CD4-positive, CD25-positive, alpha-beta regulatory T cell (primary cell): Measurements from ENCODE around the gene CNGB1. TPM values are rescaled to one million over a fixed set of nuclear protein-coding genes. Genes with fewer than 3 reads are reported as not detected.
"Not testable (repeated sequence)": the region's sequence is repeated elsewhere in the genome, so short reads cannot be mapped to it uniquely, and the experiment has no call there.

Source experiments
- ATAC-seq, 2 donors: fragments of 150-1000 bp; cut with Tn5 transposase; one replicate each; pipeline ENCODE4 v1.10.0; 2021; ENCODE audit warnings: low read depth in 2 of 2, moderate number of reproducible peaks in 2 of 2, moderate library complexity in 1 of 2
- DNase-seq, 3 donors: peaks; one replicate each; pipeline versions ENCODE4 v3.0.0 to v3.0.0-alpha.2; 2012 to 2022; ENCODE audit warnings: mixed read lengths in 1 of 3
- H3K27ac ChIP-seq: one replicate; pipeline ENCODE4 v1.7.0; 2013; ENCODE audit warnings: mild to moderate bottlenecking, low read length; ENCODE audit not compliant: insufficient read depth, poor library complexity, severe bottlenecking
- H3K27me3 ChIP-seq: one replicate; pipeline ENCODE4 v1.7.0; 2013; ENCODE audit warnings: low read length; ENCODE audit not compliant: control insufficient read depth, insufficient read depth
- H3K36me3 ChIP-seq: one replicate; pipeline ENCODE4 v1.7.0; 2013; ENCODE audit warnings: mild to moderate bottlenecking, low read length, moderate library complexity; ENCODE audit not compliant: control insufficient read depth, insufficient read depth
- H3K4me1 ChIP-seq: 2 replicates; pipeline ENCODE4 v1.7.0; 2013; ENCODE audit warnings: mild to moderate bottlenecking, low read length; ENCODE audit not compliant: insufficient read depth, control insufficient read depth, poor library complexity, severe bottlenecking
- H3K4me3 ChIP-seq: one replicate; pipeline ENCODE4 v1.7.0; 2013; ENCODE audit warnings: low read depth, mild to moderate bottlenecking, low read length, moderate library complexity
- H3K9me3 ChIP-seq, 2 experiments: 1 replicate in 1 of 2; 2 replicates in 1 of 2; pipeline ENCODE4 v1.7.0; 2013; ENCODE audit warnings: low read length in 2 of 2, mild to moderate bottlenecking in 1 of 2, moderate library complexity in 1 of 2; ENCODE audit not compliant: control insufficient read depth in 2 of 2
- H3K27ac Mint-ChIP-seq, 3 donors: one replicate each; pipeline ENCODE4 v1.8.0; 2020 to 2022; ENCODE audit warnings: mild to moderate bottlenecking in 3 of 3, mixed read lengths in 3 of 3, moderate library complexity in 2 of 3
- H3K27me3 Mint-ChIP-seq: one replicate; pipeline ENCODE4 v1.8.0; 2022; ENCODE audit warnings: mild to moderate bottlenecking, mixed read lengths
- H3K36me3 Mint-ChIP-seq: one replicate; pipeline ENCODE4 v1.8.0; 2020; ENCODE audit warnings: mixed read lengths
- H3K4me1 Mint-ChIP-seq, 4 donors: one replicate each; pipeline ENCODE4 v1.8.0; 2020 to 2022; ENCODE audit warnings: mixed read lengths in 4 of 4, mild to moderate bottlenecking in 1 of 4
- H3K4me3 Mint-ChIP-seq, 4 donors: one replicate each; pipeline ENCODE4 v1.8.0; 2020 to 2022; ENCODE audit warnings: mild to moderate bottlenecking in 4 of 4, mixed read lengths in 4 of 4, moderate library complexity in 3 of 4
- H3K9me3 Mint-ChIP-seq, 7 donors: one replicate each; pipeline ENCODE4 v1.8.0; 2020 to 2022; ENCODE audit warnings: mixed read lengths in 7 of 7, mild to moderate bottlenecking in 3 of 7, moderate library complexity in 2 of 7
- polyA plus RNA-seq, 4 donors: library from polyadenylated mRNA; unstranded; fragments of 300-500 nt; fragmentation: Illumina TruSeq; gene quantifications; one replicate each; pipeline ENCODE4 v1.2.3, GENCODE V29; 2021
- total RNA-seq: library from RNA; stranded (reverse); gene quantifications from one replicate; pipeline ENCODE4 v1.2.3, GENCODE V29; 2022

The CNGB1 gene
- total and polyA plus RNA-seq, 5 donors from 2014 or later: not detected

GRCh38 chr16:57882206-57882605 is 88.7 kb downstream of the CNGB1 start:
- Histone ChIP-seq H3K36me3 (no peaks in the 10 kb centered on the region), H3K4me1 (no peaks in the 10 kb centered on the region), H3K27ac (no peak overlapping the region), H3K4me3 (no peak overlapping the region), H3K9me3 (no peaks in the 10 kb centered on the region), H3K27me3 (peaks cover 3% of the 10 kb centered on the region)
- ATAC-seq (no peak), DNase-seq (no peak)
- H3K36me3 Mint-ChIP-seq: no peaks in the 10 kb centered on the region
- no peak overlapping the region for H3K4me3 Mint-ChIP-seq
- peaks cover 54% of the 10 kb centered on the region for H3K27me3 Mint-ChIP-seq
- no peaks in the 10 kb centered on the region for H3K4me1 Mint-ChIP-seq
- no peak overlapping the region for H3K27ac Mint-ChIP-seq
- peaks cover 0 to 2% (median 0%) of the 10 kb centered on the region in 7 donors for H3K9me3 Mint-ChIP-seq

GRCh38 chr16:57878586-57878985 is 92.3 kb downstream of the CNGB1 start:
- Mint-ChIP-seq H3K36me3 (no peaks in the 10 kb centered on the region), H3K27me3 (peaks cover 36% of the 10 kb centered on the region), H3K9me3 (peaks cover 0 to 2% (median 0%) of the 10 kb centered on the region in 7 donors), H3K4me3 (no peak overlapping the region), H3K4me1 (no peaks in the 10 kb centered on the region), H3K27ac (no peak overlapping the region)
- H3K4me3 ChIP-seq: no peak overlapping the region
- no peak overlapping the region for H3K27ac ChIP-seq
- H3K27me3 ChIP-seq: no peaks in the 10 kb centered on the region
- H3K4me1 ChIP-seq: no peaks in the 10 kb centered on the region
- no peaks in the 10 kb centered on the region for H3K9me3 ChIP-seq
- ATAC-seq (no peak), DNase-seq (no peak)
- H3K36me3 ChIP-seq: no peaks in the 10 kb centered on the region

GRCh38 chr16:57876210-57876609 is 94.7 kb downstream of the CNGB1 start:
- Mint-ChIP-seq H3K4me3 (no peak overlapping the region), H3K27me3 (peaks cover 32% of the 10 kb centered on the region), H3K36me3 (no peaks in the 10 kb centered on the region), H3K27ac (no peak overlapping the region), H3K4me1 (no peaks in the 10 kb centered on the region), H3K9me3 (peaks cover 0 to 2% (median 0%) of the 10 kb centered on the region in 7 donors)
- DNase-seq (no peak), ATAC-seq (no peak)
- Histone ChIP-seq H3K4me3 (no peak overlapping the region), H3K9me3 (no peaks in the 10 kb centered on the region), H3K36me3 (no peaks in the 10 kb centered on the region), H3K4me1 (no peaks in the 10 kb centered on the region), H3K27me3 (no peaks in the 10 kb centered on the region), H3K27ac (no peak overlapping the region)

GRCh38 chr16:57875347-57875746 is 95.6 kb downstream of the CNGB1 start:
- Mint-ChIP-seq H3K9me3 (peaks cover 0 to 2% (median 0%) of the 10 kb centered on the region in 7 donors), H3K36me3 (no peaks in the 10 kb centered on the region), H3K27me3 (peaks cover 27% of the 10 kb centered on the region), H3K27ac (no peak overlapping the region), H3K4me3 (no peak overlapping the region), H3K4me1 (no peaks in the 10 kb centered on the region)
- Histone ChIP-seq H3K4me1 (no peaks in the 10 kb centered on the region), H3K4me3 (no peak overlapping the region), H3K27ac (no peak overlapping the region), H3K27me3 (no peaks in the 10 kb centered on the region), H3K9me3 (no peaks in the 10 kb centered on the region), H3K36me3 (no peaks in the 10 kb centered on the region)
- DNase-seq: no peak
- no peak for ATAC-seq

GRCh38 chr16:57873218-57873617 is 97.7 kb downstream of the CNGB1 start:
- no peak overlapping the region for H3K27ac ChIP-seq
- H3K27me3 Mint-ChIP-seq: peaks cover 14% of the 10 kb centered on the region
- peaks cover 0 to 1% (median 0%) of the 10 kb centered on the region in 7 donors for H3K9me3 Mint-ChIP-seq

GRCh38 chr16:57872764-57873163 is 98.2 kb downstream of the CNGB1 start:
- H3K4me3 ChIP-seq, H3K9me3 Mint-ChIP-seq, H3K27ac ChIP-seq, H3K36me3 ChIP-seq, DNase-seq, H3K27ac Mint-ChIP-seq, ATAC-seq, H3K9me3 ChIP-seq, H3K4me1 ChIP-seq, H3K36me3 Mint-ChIP-seq, H3K4me1 Mint-ChIP-seq, H3K4me3 Mint-ChIP-seq, H3K27me3 ChIP-seq: not testable (repeated sequence)
- peaks cover 13% of the 10 kb centered on the region for H3K27me3 Mint-ChIP-seq

More at GRCh38 chr16:57873218-57873617, 97.7 kb downstream of the CNGB1 start:
- no peak overlapping the region for H3K27ac Mint-ChIP-seq
- Histone ChIP-seq H3K4me1 (no peaks in the 10 kb centered on the region), H3K9me3 (no peaks in the 10 kb centered on the region), H3K4me3 (no peak overlapping the region), H3K36me3 (no peaks in the 10 kb centered on the region), H3K27me3 (no peaks in the 10 kb centered on the region)
- no peak for DNase-seq
- no peaks in the 10 kb centered on the region for H3K4me1 Mint-ChIP-seq
- no peak overlapping the region for H3K4me3 Mint-ChIP-seq
- no peaks in the 10 kb centered on the region for H3K36me3 Mint-ChIP-seq
- no peak for ATAC-seq

- H3K27me3 ChIP-seq: no peaks in the 10 kb centered on the region
- H3K9me3 ChIP-seq: no peaks in the 10 kb centered on the region
- no peak overlapping the region for H3K4me3 ChIP-seq
- H3K9me3 Mint-ChIP-seq: peaks cover 0 to 1% (median 0%) of the 10 kb centered on the region in 7 donors
- H3K36me3 ChIP-seq: no peaks in the 10 kb centered on the region
- H3K27ac Mint-ChIP-seq: no peak overlapping the region
- no peaks in the 10 kb centered on the region for H3K4me1 Mint-ChIP-seq
- H3K4me3 Mint-ChIP-seq: no peak overlapping the region
- H3K27ac ChIP-seq: no peak overlapping the region
- no peaks in the 10 kb centered on the region for H3K36me3 Mint-ChIP-seq
- H3K27me3 Mint-ChIP-seq: peaks cover 12% of the 10 kb centered on the region
- no peaks in the 10 kb centered on the region for H3K4me1 ChIP-seq
- DNase-seq (no peak), ATAC-seq (no peak)
Measured at GRCh38 chr16:57871456-57871855, 99.5 kb downstream of the CNGB1 start.

GRCh38 chr16:57870753-57871454 is 100.0 kb downstream of the CNGB1 start:
- H3K4me1 Mint-ChIP-seq: no peaks in the 10 kb centered on the region
- no peaks in the 10 kb centered on the region for H3K36me3 ChIP-seq
- H3K36me3 Mint-ChIP-seq: no peaks in the 10 kb centered on the region
- H3K27ac Mint-ChIP-seq: no peak overlapping the region
- H3K4me3 Mint-ChIP-seq: no peak overlapping the region
- peaks cover 8% of the 10 kb centered on the region for H3K27me3 Mint-ChIP-seq
- H3K9me3 ChIP-seq: no peaks in the 10 kb centered on the region
- DNase-seq (no peak), ATAC-seq (no peak)
- no peak overlapping the region for H3K4me3 ChIP-seq
- no peaks in the 10 kb centered on the region for H3K4me1 ChIP-seq
- no peak overlapping the region for H3K27ac ChIP-seq
- no peaks in the 10 kb centered on the region for H3K27me3 ChIP-seq
- peaks cover 0 to 1% (median 0%) of the 10 kb centered on the region in 7 donors for H3K9me3 Mint-ChIP-seq
